GM18867 (cell line): ENCODE measurements around the gene PRPF18.

Experiments
- ATAC-seq: cut with Tn5 transposase; IDR thresholded peaks from one replicate; pipeline ENCODE4 v1.9.1; 2021; ENCODE audit warnings: mild to moderate bottlenecking, moderate library complexity; ENCODE audit not compliant: unreplicated experiment

PRPF18 gene

DNA sequence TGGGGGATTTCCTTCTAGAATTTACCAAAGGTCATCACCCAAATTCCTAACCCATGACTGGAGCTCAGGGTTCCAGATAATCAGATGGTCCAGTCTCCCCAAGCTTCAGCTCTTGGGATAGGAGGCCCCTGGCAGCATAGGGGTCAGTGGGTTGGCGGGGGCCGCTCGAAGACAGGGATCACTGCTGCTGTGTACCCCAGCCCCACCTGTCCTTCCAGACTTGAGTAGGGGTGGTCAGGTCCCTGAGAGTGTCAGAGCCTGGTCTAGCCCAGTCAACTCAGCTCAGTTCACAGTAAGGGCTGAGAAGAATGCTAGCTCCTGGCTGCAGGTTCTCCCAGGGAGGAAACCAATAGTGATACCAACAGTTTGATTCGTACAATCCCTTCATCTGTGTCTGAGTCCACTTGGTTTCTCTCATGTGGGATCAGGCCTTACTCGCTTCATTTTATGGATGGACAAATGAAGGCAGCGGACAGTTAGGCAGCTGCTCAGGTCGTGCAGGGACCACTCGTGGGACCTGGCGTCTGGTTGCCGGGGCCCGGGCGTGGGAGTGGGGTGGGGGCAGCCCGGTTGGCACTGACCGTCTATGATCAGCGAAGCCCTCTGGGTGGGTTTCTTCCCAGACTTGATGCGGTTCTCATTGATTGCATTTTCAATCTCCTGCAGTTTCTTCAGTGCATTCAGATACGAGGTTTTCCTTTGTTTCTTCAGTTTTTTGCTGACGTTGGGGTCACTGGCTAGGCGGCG is 78.9 kb downstream of the PRPF18 start:
- no peak for ATAC-seq

DNA sequence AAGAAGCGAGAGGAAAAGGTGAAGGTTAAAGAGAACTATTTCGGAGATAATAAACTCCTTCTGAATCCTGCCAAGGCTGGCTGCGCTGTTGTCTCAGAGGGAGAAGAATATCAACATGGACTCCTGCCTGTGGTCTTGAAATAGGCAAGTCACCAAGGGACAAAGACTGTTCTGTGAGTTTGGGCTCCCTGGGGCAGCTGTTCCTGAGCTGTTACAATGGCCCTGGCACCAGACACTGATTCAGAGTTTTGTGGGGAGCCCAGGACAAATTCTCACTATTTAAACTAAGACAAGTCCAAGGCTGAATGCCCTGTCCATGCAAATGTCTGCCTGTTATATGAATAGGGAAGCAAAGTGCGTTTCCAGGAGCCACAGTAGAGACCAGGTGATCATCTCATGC is 81.4 kb downstream of the PRPF18 start:
- ATAC-seq = no peak

DNA sequence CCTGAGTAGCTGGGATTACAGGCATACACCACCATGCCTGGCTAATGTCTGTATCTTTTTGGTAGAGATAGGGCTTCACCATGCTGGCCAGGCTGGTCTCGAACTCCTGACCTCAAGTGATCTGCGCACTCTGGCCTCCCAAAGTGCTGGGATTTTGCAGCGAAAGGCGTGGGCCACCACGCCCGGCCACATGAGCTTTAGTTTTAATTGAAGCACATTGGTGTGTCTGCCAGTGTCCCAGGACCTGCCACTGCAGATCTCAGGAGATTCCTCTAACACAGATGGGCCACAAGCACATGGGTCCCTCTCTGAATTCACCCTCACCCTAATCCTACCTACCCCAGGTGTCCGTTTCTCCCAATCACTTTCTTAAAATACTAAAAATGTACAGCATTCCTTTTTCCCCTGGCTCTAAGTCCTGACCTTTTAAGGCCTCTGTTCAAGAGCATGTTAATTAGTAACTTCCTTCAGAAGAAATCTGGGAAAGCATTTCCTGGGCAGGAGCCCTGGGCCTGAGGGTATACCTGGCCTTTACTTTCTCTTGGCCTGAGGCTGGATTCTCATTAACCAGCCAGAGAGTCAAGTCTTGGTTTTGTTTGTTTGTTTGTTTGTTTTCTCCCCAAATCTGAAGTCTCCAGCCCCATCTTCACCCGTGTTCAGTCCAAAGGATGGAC is 82.6 kb downstream of the PRPF18 start:
- ATAC-seq = no peak

DNA sequence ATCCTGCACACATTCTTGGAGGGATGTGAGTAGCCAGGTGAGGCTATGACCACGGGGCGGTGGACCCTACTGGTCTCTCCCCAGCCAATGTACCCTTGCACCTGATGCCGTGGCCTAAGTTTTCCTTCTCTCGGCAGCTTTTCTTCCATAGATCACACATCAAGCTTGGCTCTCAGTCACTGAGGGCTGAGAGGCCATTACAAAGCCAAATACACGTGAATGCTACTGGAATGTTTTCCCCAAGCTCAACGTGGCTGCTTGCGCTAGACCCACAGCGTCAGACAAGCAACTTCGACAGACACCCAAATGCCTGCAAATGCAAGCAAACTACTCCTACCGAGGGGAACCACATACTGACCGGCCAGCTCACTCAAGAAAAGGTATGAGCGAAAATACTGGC is 83.1 kb downstream of the PRPF18 start:
- no peak for ATAC-seq

DNA sequence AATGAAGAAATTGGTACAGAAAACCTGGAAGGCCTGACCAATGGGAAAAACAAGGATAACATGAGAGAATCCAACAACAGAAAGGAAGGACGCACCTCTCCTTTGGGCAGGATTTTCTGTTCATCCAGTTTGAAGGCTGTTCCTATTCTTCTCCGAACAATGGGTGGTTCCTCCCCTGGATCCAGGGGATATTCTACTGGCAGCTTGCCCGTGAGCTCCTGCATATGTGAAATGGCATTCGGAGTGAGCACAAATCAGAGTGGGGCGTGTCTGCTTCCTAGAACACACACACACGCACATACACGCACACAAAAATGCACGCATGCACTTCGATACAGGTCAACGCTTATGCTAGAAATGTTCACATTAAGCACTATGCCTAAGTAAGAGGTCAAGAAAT is 83.5 kb downstream of the PRPF18 start:
- ATAC-seq = no peak

DNA sequence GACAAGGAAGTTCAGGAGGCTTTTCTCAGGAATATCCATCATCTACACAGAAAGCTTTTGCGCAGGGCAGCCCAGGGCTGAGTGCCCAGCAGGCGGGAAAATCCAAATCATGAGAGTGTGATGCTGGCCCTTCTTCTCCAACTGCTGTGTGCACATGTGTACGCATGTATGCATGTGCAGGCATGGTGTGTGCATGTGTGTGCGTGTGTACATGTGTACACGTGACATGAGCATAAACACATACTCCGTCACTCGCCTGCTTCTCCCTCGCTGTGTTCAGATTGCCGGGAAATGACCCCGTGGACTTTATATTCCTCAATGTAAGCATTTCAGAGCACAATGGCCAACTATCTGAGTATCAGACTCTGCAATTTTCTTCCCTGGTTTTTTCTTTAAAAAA is 85.1 kb downstream of the PRPF18 start:
- ATAC-seq = no peak

DNA sequence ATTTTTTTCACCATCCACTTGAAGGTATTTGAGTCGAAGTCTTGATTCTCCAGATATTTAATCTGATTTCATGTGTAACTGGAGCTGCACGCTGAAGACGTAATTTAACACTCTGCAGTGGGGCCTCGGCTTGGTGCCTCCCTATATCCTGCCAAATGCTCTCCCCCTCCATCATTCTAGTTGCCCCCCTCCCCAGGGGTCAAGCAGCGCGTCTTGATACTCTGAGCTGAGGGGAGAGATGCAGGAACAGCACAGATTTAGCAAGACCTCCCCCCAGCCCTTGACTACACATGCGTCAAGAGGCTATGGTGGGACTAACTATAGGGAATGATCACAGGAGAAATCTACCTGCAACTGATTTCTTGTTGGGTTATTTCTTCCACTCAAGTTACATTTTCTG is 85.8 kb downstream of the PRPF18 start:
- ATAC-seq = no peak

DNA sequence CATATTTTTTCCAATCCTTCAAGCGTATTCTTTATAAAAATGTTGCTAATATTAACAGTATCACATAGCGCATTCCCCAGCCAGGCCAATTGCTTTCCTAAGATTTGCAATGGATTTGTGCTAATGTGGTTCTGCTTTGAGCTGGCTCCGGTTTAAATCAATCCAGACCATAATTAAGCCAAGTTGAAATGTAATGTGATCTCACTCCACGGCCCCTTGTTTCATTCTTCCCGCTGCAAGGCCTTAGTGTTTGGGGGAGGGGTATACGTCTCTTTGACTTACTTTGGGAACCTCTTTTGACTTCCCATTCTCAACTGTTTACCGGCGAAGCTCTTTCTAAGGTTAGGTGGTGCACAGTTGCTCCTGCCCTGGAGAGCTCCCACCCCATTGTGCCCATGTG is 86.4 kb downstream of the PRPF18 start:
- no peak for ATAC-seq

DNA sequence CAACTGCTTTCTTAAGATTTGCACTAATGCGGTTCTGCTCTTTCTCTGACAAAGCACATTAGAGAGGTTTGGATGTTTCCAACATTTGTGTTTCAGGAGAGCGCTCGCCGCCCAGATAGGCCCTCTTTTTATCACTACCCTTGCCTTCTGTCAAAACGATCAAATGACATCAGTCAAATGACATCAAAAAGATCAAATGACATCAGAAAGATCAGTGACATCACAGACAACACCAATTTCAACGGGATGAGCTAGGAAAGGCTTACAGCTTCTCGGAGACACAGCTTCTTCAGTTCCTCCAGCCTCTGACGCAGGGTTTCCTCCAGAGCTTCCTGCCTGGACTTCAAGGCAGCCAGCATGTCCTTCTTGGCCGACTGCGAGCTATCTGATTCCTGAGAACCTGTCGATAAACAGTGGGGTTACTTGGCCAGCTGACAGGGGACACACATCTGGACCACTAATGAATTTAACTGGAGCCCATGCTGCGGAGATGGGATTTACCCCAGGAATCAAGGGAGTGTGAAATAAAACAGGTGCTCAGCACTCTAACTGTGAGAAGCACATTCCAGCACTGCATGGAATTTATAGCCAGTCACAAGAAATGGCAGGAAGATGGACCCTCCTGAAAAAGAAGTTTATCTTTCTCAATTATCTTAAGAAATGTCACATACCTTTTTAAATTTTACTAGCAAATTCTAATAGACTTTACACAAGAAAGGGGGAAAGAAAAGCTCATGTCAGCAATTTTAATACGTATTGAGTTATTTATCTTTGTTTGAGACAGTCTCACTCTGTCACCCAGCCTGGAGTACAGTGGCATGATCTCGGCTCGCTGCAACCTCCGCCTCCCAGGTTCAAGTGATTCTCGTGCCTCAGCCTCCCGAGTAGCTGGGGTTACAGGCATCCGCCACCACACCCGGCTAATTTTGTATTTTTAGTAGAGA is 88.2 kb downstream of the PRPF18 start:
- ATAC-seq = no peak

DNA sequence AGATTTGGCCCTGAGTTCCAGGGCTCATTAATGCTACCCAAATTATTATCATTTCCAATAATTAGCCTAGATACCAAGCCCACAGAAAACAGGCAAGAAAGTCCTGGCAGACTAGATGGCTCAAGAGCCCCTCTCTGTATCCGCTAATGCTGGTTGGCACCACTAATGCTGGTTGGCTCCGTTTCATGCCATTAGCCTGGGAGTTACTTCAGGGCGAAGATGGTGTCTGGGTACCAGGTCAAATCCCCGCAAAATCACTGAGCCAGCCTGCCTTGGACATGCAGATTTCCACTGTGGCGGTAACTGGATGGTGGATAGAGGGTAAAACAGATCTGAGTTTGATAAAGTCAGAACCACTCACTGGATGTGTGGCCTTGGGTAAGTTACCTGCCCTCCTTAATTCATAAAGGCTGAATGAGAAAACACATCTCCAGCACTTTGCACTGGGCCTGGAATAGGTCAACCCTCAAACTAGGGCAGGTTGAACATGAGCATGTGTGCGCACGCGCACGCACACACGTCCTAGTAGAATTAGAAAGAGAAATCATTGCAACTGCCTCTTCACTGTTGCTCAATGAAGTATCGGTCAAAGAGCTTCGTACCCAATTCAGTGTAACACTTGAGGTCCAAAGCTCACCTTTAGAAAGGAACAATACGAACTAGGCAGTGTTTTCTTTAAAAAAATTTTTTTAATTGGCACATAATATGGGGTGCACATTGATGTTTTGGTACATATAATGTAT is 91.5 kb downstream of the PRPF18 start:
- ATAC-seq = no peak
